ENCODE results near the gene KCNJ1.

GRCh38 chr11:128900468-128900867 lies 33.4 kb upstream of the KCNJ1 start:
- TF ChIP-seq, protein P1, sequence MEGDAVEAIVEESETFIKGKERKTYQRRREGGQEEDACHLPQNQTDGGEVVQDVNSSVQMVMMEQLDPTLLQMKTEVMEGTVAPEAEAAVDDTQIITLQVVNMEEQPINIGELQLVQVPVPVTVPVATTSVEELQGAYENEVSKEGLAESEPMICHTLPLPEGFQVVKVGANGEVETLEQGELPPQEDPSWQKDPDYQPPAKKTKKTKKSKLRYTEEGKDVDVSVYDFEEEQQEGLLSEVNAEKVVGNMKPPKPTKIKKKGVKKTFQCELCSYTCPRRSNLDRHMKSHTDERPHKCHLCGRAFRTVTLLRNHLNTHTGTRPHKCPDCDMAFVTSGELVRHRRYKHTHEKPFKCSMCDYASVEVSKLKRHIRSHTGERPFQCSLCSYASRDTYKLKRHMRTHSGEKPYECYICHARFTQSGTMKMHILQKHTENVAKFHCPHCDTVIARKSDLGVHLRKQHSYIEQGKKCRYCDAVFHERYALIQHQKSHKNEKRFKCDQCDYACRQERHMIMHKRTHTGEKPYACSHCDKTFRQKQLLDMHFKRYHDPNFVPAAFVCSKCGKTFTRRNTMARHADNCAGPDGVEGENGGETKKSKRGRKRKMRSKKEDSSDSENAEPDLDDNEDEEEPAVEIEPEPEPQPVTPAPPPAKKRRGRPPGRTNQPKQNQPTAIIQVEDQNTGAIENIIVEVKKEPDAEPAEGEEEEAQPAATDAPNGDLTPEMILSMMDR (conservative IDR thresholded peaks at IDR 0.05; ENCODE audit: low read depth, low read length): no peak
- no peak for TF ChIP-seq EZH2 (IDR thresholded peaks at IDR 0.05; ENCODE audit: borderline replicate concordance, low read depth, low read length, poor library complexity, severe bottlenecking)

All from A673 (cell line).